ENCODE results near the gene DOK6. TPM values are rescaled to one million over a fixed set of nuclear protein-coding genes. Genes with fewer than 3 reads are reported as not detected.

DOK6 gene
- total RNA-seq, 1 experiment from 2014 or later = 4.1 TPM

DNA sequence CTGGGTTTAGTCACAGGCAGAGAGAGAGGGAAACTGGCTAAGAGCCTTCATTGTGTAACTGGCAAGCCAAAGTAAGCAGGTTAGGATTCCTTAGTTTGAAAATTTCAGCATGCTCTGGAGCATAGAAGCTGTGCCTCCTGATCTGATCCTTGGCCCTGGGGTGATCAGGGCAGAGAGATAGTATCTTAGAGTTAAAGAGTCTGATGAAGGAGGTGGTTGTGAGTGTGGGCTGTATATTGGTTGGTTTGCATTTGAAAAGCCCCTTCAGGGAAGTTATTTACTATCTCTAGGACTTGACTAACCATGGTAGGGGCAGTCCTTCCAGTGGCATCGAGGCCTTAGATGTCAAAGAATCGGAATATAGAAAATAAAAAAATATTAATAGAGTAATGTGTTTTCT lies 316.9 kb downstream of the DOK6 start (continued):
- TF ChIP-seq, protein P1, sequence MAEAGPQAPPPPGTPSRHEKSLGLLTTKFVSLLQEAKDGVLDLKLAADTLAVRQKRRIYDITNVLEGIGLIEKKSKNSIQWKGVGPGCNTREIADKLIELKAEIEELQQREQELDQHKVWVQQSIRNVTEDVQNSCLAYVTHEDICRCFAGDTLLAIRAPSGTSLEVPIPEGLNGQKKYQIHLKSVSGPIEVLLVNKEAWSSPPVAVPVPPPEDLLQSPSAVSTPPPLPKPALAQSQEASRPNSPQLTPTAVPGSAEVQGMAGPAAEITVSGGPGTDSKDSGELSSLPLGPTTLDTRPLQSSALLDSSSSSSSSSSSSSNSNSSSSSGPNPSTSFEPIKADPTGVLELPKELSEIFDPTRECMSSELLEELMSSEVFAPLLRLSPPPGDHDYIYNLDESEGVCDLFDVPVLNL (CRISPR knock-in tag; IDR thresholded peaks at IDR 0.05; ENCODE audit: borderline replicate concordance, low read depth) = no peak

DNA sequence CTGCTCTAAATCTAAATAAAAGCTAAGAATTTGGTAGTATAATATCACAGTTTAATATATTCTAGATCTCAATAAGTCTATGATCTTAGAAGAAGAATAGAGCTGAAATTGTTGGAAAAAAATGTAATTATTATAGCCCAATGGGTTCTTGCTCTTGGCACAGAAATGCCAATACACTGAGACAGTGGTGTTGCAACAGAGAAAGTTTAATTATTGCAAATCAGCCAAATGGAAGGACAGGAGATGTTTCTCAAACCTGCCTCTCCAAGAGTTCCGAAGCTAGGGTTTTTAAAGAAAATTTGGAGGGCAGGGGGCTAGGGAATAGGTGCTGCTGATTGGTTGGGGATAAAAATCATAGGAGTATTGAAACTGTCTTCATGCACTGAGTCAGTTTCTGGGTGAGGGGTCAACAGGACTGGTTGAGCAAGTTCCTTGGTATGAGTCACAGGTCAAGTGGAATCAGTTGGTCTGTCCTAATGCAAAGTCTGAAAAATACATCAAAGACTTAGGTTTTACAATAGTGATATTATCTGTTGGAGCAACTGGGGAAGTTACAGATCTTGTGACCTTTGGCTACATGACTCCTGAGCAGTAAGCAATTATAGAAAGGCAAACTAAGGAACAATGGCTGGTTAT lies 318.3 kb downstream of the DOK6 start:
- no peak for ATAC-seq
- H3K36me3 Mint-ChIP-seq = peaks cover 30% of the 10 kb centered on the region
- H3K4me3 Mint-ChIP-seq = no peak overlapping the region
- TF ChIP-seq IRF2 (CRISPR knock-in tag; IDR thresholded peaks at IDR 0.05; ENCODE audit: borderline replicate concordance, low read depth) = no peak
- TF ChIP-seq, protein P2, sequence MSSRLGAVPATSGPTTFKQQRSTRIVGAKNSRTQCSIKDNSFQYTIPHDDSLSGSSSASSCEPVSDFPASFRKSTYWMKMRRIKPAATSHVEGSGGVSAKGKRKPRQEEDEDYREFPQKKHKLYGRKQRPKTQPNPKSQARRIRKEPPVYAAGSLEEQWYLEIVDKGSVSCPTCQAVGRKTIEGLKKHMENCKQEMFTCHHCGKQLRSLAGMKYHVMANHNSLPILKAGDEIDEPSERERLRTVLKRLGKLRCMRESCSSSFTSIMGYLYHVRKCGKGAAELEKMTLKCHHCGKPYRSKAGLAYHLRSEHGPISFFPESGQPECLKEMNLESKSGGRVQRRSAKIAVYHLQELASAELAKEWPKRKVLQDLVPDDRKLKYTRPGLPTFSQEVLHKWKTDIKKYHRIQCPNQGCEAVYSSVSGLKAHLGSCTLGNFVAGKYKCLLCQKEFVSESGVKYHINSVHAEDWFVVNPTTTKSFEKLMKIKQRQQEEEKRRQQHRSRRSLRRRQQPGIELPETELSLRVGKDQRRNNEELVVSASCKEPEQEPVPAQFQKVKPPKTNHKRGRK (CRISPR knock-in tag; IDR thresholded peaks at IDR 0.05; ENCODE audit: borderline replicate concordance) = no peak
- TF ChIP-seq, protein P3, sequence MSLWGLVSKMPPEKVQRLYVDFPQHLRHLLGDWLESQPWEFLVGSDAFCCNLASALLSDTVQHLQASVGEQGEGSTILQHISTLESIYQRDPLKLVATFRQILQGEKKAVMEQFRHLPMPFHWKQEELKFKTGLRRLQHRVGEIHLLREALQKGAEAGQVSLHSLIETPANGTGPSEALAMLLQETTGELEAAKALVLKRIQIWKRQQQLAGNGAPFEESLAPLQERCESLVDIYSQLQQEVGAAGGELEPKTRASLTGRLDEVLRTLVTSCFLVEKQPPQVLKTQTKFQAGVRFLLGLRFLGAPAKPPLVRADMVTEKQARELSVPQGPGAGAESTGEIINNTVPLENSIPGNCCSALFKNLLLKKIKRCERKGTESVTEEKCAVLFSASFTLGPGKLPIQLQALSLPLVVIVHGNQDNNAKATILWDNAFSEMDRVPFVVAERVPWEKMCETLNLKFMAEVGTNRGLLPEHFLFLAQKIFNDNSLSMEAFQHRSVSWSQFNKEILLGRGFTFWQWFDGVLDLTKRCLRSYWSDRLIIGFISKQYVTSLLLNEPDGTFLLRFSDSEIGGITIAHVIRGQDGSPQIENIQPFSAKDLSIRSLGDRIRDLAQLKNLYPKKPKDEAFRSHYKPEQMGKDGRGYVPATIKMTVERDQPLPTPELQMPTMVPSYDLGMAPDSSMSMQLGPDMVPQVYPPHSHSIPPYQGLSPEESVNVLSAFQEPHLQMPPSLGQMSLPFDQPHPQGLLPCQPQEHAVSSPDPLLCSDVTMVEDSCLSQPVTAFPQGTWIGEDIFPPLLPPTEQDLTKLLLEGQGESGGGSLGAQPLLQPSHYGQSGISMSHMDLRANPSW (CRISPR knock-in tag; conservative IDR thresholded peaks at IDR 0.05; ENCODE audit: low read depth) = no peak
- no peak for TF ChIP-seq ZNF396 (CRISPR knock-in tag; IDR thresholded peaks at IDR 0.05; ENCODE audit: borderline replicate concordance)
- no peak for TF ChIP-seq TEAD1 (CRISPR knock-in tag; IDR thresholded peaks at IDR 0.05)
- TF ChIP-seq NFATC4 (CRISPR knock-in tag; IDR thresholded peaks at IDR 0.05) = no peak
- CTCF ChIA-PET = no interaction called here
- no peak for DNase-seq (ENCODE audit: low spot score)
- POLR2A ChIA-PET = no interaction called here
- no peak overlapping the region for H3K27ac Mint-ChIP-seq
- H3K9me3 Mint-ChIP-seq = peaks cover 33% of the 10 kb centered on the region
- peaks cover 11% of the 10 kb centered on the region for H3K4me1 Mint-ChIP-seq
- H3K27me3 Mint-ChIP-seq (ENCODE audit: low read depth) = no peaks in the 10 kb centered on the region

DNA sequence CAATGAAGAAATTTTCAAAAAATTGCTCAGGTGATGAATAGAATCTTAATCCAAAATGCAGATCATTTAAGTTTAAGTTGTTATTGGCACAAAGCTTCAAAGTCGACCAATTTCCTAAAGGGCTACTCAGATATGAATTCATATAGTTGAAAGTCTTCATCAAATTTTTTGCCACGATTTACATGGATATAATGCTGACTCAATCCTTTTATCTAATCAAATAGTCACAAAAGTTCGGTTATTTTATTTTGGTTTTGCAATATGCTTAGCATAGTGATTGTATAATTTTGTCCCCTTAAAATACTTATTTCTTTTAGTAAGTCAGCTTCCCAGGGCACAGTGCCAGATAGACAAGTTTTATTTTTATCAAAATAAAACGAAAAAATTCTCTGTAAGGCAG lies 319.7 kb downstream of the DOK6 start:
- DNase-seq (ENCODE audit: low spot score) = no peak
- H3K4me3 Mint-ChIP-seq = no peak overlapping the region
- no peak for ATAC-seq
- ChIA-PET CTCF (no interaction called here), POLR2A (no interaction called here)
- no peaks in the 10 kb centered on the region for H3K27me3 Mint-ChIP-seq (ENCODE audit: low read depth)
- H3K27ac Mint-ChIP-seq = no peak overlapping the region
- H3K36me3 Mint-ChIP-seq = peaks cover 30% of the 10 kb centered on the region
- TF ChIP-seq HMGA2 (CRISPR knock-in tag; IDR thresholded peaks at IDR 0.05) (no peak), ZNF121 (CRISPR knock-in tag; IDR thresholded peaks at IDR 0.05) (no peak), NR3C1 (CRISPR knock-in tag; conservative IDR thresholded peaks at IDR 0.05; ENCODE audit: low read depth) (no peak), FOXK1 (CRISPR knock-in tag; IDR thresholded peaks at IDR 0.05) (no peak), NR1H2 (CRISPR knock-in tag; IDR thresholded peaks at IDR 0.05) (no peak), ZNF263 (CRISPR knock-in tag; IDR thresholded peaks at IDR 0.05; ENCODE audit: low read depth) (no peak), NFYB (CRISPR knock-in tag; conservative IDR thresholded peaks at IDR 0.05; ENCODE audit: low read depth) (no peak), NR2C2 (CRISPR knock-in tag; IDR thresholded peaks at IDR 0.05) (no peak)
- TF ChIP-seq, protein P1 (CRISPR knock-in tag; IDR thresholded peaks at IDR 0.05; ENCODE audit: borderline replicate concordance, low read depth) = no peak
- TF ChIP-seq, protein P4, sequence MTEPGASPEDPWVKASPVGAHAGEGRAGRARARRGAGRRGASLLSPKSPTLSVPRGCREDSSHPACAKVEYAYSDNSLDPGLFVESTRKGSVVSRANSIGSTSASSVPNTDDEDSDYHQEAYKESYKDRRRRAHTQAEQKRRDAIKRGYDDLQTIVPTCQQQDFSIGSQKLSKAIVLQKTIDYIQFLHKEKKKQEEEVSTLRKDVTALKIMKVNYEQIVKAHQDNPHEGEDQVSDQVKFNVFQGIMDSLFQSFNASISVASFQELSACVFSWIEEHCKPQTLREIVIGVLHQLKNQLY (CRISPR knock-in tag; IDR thresholded peaks at IDR 0.05) = no peak
- TF ChIP-seq, protein P5, sequence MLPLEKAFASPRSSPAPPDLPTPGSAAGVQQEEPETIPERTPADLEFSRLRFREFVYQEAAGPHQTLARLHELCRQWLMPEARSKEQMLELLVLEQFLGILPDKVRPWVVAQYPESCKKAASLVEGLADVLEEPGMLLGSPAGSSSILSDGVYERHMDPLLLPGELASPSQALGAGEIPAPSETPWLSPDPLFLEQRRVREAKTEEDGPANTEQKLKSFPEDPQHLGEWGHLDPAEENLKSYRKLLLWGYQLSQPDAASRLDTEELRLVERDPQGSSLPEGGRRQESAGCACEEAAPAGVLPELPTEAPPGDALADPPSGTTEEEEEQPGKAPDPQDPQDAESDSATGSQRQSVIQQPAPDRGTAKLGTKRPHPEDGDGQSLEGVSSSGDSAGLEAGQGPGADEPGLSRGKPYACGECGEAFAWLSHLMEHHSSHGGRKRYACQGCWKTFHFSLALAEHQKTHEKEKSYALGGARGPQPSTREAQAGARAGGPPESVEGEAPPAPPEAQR (CRISPR knock-in tag; IDR thresholded peaks at IDR 0.05) = no peak
- peaks cover 33% of the 10 kb centered on the region for H3K9me3 Mint-ChIP-seq
- peaks cover 11% of the 10 kb centered on the region for H3K4me1 Mint-ChIP-seq

Measured in WTC11 (cell line).